K562 (cell line): ENCODE measurements around the gene LMF2. TPM values are rescaled to one million over a fixed set of nuclear protein-coding genes. Genes with fewer than 3 reads are reported as not detected.

Experiments
- BCLAF1 ChIP-seq, 2 experiments: fragments of 450-650 bp in 1 of 2; IDR thresholded peaks; 2 replicates each; pipeline ENCODE4 v1.6.1; 2011 to 2017; ENCODE audit warnings: low read depth in 2 of 2, antibody characterized with exemption in 1 of 2, borderline replicate concordance in 1 of 2, low read length in 1 of 2, mild to moderate bottlenecking in 1 of 2, mixed read lengths in 1 of 2; ENCODE audit not compliant: control insufficient read depth in 1 of 2
- EP400 ChIP-seq: fragments of 450-650 bp; IDR thresholded peaks from 2 replicates; pipeline ENCODE4 v1.6.1; 2017; ENCODE audit warnings: antibody characterized with exemption, mild to moderate bottlenecking, moderate library complexity
- HLTF ChIP-seq: fragments of 450-650 bp; IDR thresholded peaks from 2 replicates; pipeline ENCODE4 v1.6.1; 2016
- HSF4 ChIP-seq: fragments of 250-450 bp; sonication (Bioruptor Pico); IDR thresholded peaks from 2 replicates; pipeline ENCODE4 v2.1.2; 2022; ENCODE audit warnings: mild to moderate bottlenecking, moderate library complexity, borderline replicate concordance
- MAZ ChIP-seq, 2 experiments: fragments of 450-650 bp in 1 of 2; sonication (generic) in 1 of 2; formaldehyde crosslinking; IDR thresholded peaks in 1 of 2; conservative IDR thresholded peaks in 1 of 2; 2 replicates each; pipeline versions ENCODE4 v1.4.0 to v1.5.0; 2020; ENCODE audit warnings: mild to moderate bottlenecking in 1 of 2, missing genetic modification reagents in 1 of 2
- MCM3 ChIP-seq: fragments of 450-650 bp; IDR thresholded peaks from 2 replicates; pipeline ENCODE4 v1.6.1; 2016
- NFE2L1 ChIP-seq: fragments of 450-650 bp; IDR thresholded peaks from 2 replicates; pipeline ENCODE4 v1.6.1; 2016; ENCODE audit warnings: missing genetic modification characterization, low read depth, mild to moderate bottlenecking, missing compliant biosample characterization, moderate library complexity, borderline replicate concordance
- PCBP1 ChIP-seq: fragments of 200-400 bp; formaldehyde crosslinking; IDR thresholded peaks from 2 replicates; pipeline ENCODE4 v1.6.1; 2018; ENCODE audit warnings: mild to moderate bottlenecking, low read depth, low read length; ENCODE audit not compliant: poor library complexity, severe bottlenecking
- PYGO2 ChIP-seq: fragments of 450-650 bp; IDR thresholded peaks from 2 replicates; pipeline ENCODE4 v1.6.1; 2016; ENCODE audit warnings: mild to moderate bottlenecking, missing genetic modification characterization, moderate library complexity, missing compliant biosample characterization
- RBM17 ChIP-seq: fragments of 200-400 bp; formaldehyde crosslinking; IDR thresholded peaks from 2 replicates; pipeline ENCODE4 v1.6.1; 2017; ENCODE audit warnings: low read depth, mild to moderate bottlenecking, low read length, borderline replicate concordance
- TAF15 ChIP-seq: fragments of 200-400 bp; formaldehyde crosslinking; IDR thresholded peaks from 2 replicates; pipeline ENCODE4 v1.6.1; 2017; ENCODE audit warnings: mild to moderate bottlenecking, low read depth, low read length, moderate library complexity
- TBP ChIP-seq: optimal IDR thresholded peaks from 2 replicates; pipeline ENCODE3; 2011; ENCODE audit warnings: low read depth, low read length, improper control_type of control experiment
- ZNF274 ChIP-seq: IDR thresholded peaks from 2 replicates; pipeline ENCODE4 v1.6.1; 2011; ENCODE audit warnings: low read depth, mild to moderate bottlenecking, low read length, moderate library complexity, borderline replicate concordance
- ZNF311 ChIP-seq: fragments of 250-450 bp; sonication (Bioruptor Pico); IDR thresholded peaks from 2 replicates; pipeline ENCODE4 v1.4.0; 2020; ENCODE audit warnings: mild to moderate bottlenecking, moderate library complexity
- ZNF395 ChIP-seq: fragments of 200-800 bp; sonication (Bioruptor generic); IDR thresholded peaks from 2 replicates; pipeline ENCODE4 v1.6.1; 2017; ENCODE audit warnings: missing genetic modification characterization, missing compliant biosample characterization
- ZNF518B ChIP-seq: fragments of 250-450 bp; sonication (Bioruptor Pico); IDR thresholded peaks from 2 replicates; pipeline ENCODE4 v1.5.0; 2021; ENCODE audit warnings: mild to moderate bottlenecking, moderate library complexity
- ZNF764 ChIP-seq: fragments of 250-450 bp; sonication (Bioruptor Pico); IDR thresholded peaks from 2 replicates; pipeline ENCODE4 v1.4.0; 2020; ENCODE audit warnings: low read depth, mild to moderate bottlenecking, moderate library complexity
- ZNF830 ChIP-seq: fragments of 250-450 bp; sonication (Bioruptor Pico); IDR thresholded peaks from 2 replicates; pipeline ENCODE4 v1.5.0; 2021; ENCODE audit warnings: mild to moderate bottlenecking
- polyA plus RNA-seq, 8 experiments: library from polyadenylated mRNA; depleted of rRNA in 4 of 8; stranded (reverse) in 5 of 8; unstranded in 3 of 8; fragments of >200 nt; fragmentation: Nextera tagmentation in 2 of 8; fragmentation: Illumina TruSeq in 1 of 8; extraction: Ambion mirVana in 2 of 8; extraction: Trizol in 1 of 8; gene quantifications; 2 replicates each; pipeline versions ENCODE4 v1.2.1 to v1.2.3, GENCODE V29; 2011 to 2014; ENCODE audit warnings: inconsistent platforms in 1 of 8, missing spikeins in 1 of 8
- total RNA-seq, 7 experiments: library from RNA; depleted of rRNA in 6 of 7; stranded (reverse); fragments of >200 nt in 6 of 7; fragmentation: Illumina TruSeq in 2 of 7; extraction: Trizol in 2 of 7; gene quantifications; 2 replicates each; pipeline versions ENCODE4 v1.2.1 to v1.2.3, GENCODE V29; 2011 to 2021; ENCODE audit warnings: low replicate concordance in 1 of 7

The LMF2 gene
- total and polyA plus RNA-seq, 9 of the 15 experiments (the other 6 are each of a cell fraction or from before 2014, with no cell fraction given), result 0.08 to 37.1 (median 7.6) TPM

GRCh38 chr22:50525104-50525857 lies 17.8 kb upstream of the LMF2 start, which contains the start of gene SCO2 (continued):
- TF ChIP-seq ZNF518B (no peak), MCM3 (no peak), ZNF274 (no peak), ZNF395 (no peak), TBP (peak; percentile 64), MAZ (CRISPR knock-in tag; conservative IDR thresholded peaks at IDR 0.05 in 1 of 2, IDR thresholded peaks at IDR 0.05 in 1 of 2) (peak; percentile 75 to 81), PYGO2 (tag) (no peak), ZNF311 (CRISPR knock-in tag) (no peak), BCLAF1 (IDR thresholded peaks at IDR 0.05; ENCODE audit: borderline replicate concordance in 1 of 2, control insufficient read depth in 1 of 2, low read depth in 2 of 2, low read length in 1 of 2) (0 out of 4 replicates have a peak, but pooled peaks of 1 of the 2 experiments have one; percentile 33), RBM17 (no peak), TAF15 (no peak), PCBP1 (peak; percentile 81), NFE2L1 (no peak), HLTF (no peak), ZNF764 (CRISPR knock-in tag) (no peak), EP400 (peak; percentile 77; the same call in 1 of the 2 replicates), HSF4 (CRISPR knock-in tag) (no peak), ZNF830 (CRISPR knock-in tag) (peak; percentile 38; the same call in 1 of the 2 replicates)
